HG03378 (cell line): Measurements from ENCODE around the gene KCND2.

Experiments
- ATAC-seq: cut with Tn5 transposase; IDR thresholded peaks from one replicate; pipeline ENCODE4 v1.9.1; 2021; ENCODE audit warnings: mild to moderate bottlenecking, moderate library complexity; ENCODE audit not compliant: unreplicated experiment

KCND2 gene

DNA sequence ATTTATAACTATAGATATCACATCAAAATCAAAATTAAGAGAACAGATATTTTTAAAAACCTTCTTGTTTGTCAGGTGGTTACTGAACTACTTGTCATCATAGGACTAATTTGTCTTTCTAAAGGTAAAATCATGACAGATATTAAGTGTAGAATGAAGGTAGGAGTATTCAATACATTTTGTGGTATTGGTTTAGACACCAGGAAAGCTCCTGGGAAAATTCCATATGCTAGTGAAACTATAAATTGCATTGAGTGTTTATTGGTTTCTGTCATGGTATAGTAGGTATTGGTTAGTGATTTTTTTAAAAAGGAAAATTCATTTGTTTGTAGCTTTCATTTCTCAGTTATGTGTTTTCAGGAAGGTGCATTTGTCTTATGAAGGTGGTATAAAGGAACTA is 132.7 kb downstream of the KCND2 start:
- ATAC-seq: no peak

GRCh38 chr7:120407010-120407409 is 134.0 kb downstream of the KCND2 start:
- no peak for ATAC-seq

DNA sequence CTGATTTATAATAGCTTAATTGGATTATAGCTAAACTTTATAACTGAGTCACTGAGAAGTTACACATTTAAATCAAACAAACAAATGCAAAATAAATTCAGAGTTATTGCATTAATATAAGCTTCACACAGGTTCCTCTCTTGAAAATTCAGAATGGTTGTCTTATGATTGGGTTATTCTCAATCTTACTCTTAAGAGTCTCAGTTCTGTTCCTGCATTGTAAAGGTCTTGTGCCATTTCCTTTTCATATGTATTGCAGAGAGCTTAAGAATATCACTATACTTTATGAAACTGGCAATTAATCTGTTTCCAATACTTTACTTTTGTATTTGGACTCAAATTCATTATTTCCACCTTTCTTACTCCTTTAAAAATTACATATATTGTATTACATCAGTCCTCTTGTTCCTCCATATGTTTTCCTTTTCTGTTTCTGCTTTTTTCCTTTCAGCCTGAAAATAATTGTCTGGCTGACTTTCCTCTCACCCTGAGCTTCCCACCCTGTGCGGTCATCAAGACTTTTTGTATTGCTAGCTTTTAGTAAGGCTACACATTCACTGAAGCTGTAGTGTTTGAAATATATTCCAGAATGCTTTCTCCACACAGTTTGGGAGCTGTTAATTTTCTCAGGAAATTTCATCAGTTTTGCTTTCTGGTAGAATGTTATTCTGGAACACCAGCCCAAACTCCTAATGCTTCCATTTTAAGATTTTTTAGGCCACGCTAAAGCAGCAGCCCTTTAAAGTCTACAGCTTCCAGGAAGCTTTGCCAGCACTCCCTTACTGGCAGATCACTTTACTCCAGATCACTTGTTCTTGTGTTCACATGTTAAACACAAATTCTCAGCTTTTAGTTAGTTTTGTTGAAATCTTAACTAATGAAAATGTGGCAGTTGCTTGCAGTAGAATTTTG is 139.4 kb downstream of the KCND2 start:
- peak; percentile 79 for ATAC-seq

DNA sequence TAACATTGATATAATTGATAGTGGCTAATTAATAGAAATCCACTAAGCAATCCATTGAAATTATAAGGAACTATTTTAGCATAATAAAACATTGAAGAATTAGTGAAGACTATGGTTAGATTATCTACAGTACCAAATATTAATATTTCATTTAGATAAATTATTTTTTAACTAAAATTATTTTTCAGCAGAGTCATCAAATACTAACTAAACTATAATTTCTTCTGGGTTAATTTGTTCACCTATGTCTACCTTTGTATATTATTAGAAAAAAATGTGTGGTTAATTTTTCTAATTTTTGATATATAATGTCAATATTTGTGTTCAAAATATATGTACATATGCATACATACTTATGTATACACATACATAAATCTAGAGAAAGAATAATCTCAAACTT is 140.2 kb downstream of the KCND2 start:
- ATAC-seq: no peak

DNA sequence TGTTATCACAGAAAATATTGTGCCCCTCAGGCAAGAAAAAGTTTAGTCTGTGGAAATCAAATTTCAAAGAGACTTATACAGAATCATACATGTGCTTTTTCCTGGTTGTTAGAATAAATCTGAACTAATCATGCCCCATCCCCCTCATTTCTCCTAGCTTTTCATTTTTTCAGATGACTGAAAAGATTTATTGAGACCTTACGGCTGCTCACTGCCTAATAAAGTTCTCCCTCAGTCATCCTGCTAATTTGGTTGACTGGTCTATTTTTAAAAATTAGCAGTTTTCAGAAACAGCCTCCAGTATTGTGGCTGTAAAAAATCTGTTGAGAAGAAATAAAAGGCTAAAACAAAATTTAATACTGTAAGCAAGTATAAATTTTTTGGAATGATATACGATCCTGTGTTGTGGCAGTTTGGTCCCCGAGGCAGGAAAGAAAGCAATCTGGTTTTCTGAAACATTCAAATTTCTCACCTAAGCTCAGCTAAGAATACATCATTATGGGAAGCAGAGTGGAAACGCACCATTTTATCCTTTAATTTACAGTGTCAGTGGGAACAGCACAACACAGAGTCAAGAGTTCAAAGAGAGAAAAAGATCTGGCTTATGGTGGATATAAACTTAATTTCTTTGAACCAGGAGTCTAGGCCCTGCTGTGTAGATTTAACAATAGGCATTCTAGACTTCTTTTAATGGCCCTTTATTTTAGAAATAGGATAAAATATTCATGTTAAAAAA is 144.4 kb downstream of the KCND2 start:
- no peak for ATAC-seq

DNA sequence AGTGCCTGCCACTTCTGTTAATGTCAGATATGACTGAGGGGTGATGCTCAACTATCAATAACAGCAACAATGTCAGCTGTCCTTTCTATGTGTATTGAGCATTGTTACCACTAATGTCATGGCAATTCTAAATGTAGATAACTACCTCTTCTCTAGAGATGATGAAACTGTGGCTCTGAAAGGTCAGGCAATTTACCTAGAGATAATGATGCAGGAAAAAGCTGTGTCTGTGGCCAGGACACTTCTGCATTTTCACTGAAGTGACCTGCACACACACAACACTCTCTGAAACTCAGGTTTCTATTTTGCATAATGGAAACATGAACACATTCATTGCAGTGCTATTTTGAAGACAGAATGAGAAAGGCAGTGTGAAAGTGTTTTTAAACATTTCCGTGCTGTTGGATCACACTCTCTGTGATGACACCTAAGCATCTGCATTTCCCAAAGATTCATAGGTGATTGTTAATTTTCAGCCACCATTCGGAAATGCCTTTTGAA is 148.2 kb downstream of the KCND2 start:
- peak; percentile 99 for ATAC-seq

DNA sequence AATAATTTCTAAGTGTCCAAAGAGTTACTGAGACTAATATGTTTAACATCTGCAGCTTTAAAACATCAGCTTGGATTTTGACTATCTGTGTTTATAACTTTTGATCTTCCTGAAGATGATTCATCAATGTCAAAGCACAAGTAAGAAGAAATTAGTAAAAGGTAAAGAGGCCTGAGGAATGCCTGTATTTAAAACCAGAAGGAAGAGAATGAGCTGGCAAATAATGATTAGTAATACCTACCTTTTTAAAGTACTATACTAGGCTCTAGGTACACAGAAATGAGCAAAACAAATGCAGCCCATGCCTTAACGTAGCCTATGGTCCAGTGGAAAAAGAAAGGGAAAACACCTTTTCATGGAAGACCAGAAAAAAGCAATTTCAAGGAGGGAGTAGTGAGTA is 158.0 kb downstream of the KCND2 start:
- peak; percentile 57 for ATAC-seq

GRCh38 chr7:120436487-120437060 is 163.6 kb downstream of the KCND2 start:
- ATAC-seq: peak; percentile 44

DNA sequence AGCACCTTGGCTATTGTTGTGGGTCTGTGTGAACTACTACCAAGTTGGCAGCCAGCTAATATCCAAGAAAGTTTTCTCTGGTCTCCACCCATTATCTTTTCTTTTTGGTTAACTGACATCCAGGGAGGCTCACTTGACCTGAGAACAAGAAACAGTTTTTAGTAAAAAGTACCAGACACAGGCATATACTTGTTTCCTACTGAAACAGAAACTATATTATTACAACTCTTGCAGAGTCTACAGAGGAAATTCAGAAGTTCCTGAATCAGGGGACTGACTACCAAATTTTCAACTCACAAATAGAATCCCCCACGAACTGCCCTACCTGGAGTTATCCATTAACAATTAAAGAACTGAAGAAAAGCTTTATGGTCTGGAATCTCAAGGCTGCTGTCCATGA is 168.9 kb downstream of the KCND2 start:
- peak; percentile 90 for ATAC-seq

- no peak for ATAC-seq
Measured at GRCh38 chr7:120442838-120443237, 169.9 kb downstream of the KCND2 start.

DNA sequence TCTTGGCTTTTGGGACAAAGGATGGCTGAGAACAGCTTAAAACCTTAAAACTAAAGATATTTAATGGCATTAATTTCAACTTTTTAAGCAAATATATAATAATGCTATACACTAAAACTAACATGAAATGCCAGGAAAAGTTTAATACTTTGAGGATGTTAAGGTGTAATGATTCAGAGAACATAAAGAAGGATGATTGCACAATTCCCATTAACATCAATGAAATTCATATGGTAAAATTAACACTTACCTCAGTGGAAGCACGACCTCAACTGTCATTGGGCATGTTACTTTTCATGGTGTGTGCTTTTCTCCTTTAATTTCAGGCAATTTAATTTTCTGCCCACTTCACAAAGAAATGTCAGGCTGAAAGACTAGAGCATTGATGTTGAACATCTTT is 171.7 kb downstream of the KCND2 start:
- ATAC-seq: no peak

- no peak for ATAC-seq
Measured at GRCh38 chr7:120445276-120445675, 172.3 kb downstream of the KCND2 start.

DNA sequence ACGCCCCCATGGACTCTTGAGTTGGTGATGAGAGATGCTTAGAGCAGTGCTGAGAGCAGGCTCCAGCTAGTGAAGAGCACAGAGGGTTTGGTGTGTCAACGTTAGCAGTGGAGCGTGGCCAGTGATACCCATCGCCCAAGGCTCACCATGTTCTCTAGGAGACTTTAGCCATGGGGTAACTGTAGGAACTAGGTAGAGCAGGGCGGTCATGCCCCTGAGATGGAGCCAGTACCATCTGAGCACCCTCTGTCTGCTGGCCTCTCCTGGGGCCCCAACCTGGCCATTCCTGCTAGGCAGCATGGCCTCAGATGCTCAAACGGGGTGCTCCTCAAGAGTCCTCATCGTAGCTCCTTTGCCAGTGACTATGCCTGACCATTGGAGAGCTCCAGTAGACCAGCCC is 179.7 kb downstream of the KCND2 start:
- ATAC-seq: no peak

GRCh38 chr7:120456699-120457098 is 183.7 kb downstream of the KCND2 start:
- ATAC-seq: no peak

DNA sequence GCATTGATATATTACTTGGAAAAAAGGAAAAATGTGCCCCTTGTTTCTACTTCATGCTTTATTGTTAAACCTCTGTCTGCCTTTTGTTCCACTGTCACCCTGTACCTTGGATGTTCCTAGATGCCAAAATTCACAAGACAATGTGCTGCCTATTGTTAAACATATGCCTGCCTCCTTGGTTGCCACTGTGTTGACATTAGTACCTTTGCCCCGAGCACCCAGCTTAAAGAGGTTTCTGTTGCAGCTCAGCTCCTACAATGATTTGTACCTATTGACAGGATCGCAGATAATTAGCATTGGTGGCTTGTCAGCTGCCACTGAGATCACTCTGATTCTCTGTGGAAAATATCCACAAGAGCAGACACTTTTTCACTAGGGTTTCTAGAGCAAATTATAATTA is 188.0 kb downstream of the KCND2 start:
- ATAC-seq: no peak

- no peak for ATAC-seq
Measured at GRCh38 chr7:120462991-120463390, 190.0 kb downstream of the KCND2 start.

DNA sequence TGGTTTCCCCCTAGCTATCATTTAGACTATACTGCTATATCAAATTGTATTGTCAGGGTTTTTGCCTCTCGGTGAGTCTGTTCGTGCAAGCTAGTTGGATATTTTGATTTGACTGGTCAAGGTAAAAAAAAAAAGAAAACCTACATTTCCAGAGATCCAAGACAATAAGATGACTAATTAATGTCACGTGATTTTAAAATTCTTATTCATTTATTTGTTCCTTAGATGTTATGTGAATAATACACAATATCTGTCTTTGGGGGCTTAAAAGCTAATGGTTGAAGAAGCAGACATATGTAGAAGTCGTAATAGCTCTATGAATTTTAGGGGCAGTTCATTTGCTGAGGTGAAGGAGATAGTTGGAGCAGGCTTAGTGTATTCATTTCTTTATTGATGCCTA is 191.1 kb downstream of the KCND2 start:
- no peak for ATAC-seq

DNA sequence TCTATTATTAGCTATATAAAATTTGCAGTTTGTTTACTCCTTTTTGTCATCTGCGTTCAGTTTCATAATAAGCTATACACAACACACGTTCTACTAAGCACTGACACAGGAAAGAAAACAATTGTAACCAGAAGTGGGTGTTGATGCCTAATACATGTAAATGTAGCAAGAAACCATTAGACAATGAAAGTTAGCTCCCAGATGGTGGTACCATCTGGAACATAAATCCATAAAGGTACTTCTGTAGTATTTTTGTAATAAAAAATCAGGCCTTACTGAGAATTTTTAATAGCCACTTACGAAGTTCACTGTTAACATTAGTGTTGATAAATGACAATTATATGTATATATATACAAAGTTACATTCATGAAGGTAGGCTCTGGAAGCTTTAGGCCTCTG is 194.7 kb downstream of the KCND2 start:
- no peak for ATAC-seq

GRCh38 chr7:120468611-120469010 is 195.6 kb downstream of the KCND2 start:
- no peak for ATAC-seq

GRCh38 chr7:120472892-120473291 is 199.9 kb downstream of the KCND2 start:
- no peak for ATAC-seq

GRCh38 chr7:120473352-120473751 is 200.4 kb downstream of the KCND2 start:
- ATAC-seq: no peak

GRCh38 chr7:120475994-120476393 is 203.0 kb downstream of the KCND2 start:
- peak; percentile 88 for ATAC-seq
